ENCODE measurements around the gene PNMA8A. TPM values are rescaled to one million over a fixed set of nuclear protein-coding genes. Genes with fewer than 3 reads are reported as not detected.

PNMA8A gene, protein sequence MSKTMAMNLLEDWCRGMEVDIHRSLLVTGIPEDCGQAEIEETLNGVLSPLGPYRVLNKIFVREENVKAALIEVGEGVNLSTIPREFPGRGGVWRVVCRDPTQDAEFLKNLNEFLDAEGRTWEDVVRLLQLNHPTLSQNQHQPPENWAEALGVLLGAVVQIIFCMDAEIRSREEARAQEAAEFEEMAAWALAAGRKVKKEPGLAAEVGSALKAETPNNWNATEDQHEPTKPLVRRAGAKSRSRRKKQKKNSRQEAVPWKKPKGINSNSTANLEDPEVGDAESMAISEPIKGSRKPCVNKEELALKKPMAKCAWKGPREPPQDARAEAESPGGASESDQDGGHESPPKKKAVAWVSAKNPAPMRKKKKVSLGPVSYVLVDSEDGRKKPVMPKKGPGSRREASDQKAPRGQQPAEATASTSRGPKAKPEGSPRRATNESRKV
- total RNA-seq (under 1 TPM in 2 of 5 experiments, not detected in 3; 0.62 to 0.86 TPM), polyA plus RNA-seq (not detected), total RNA-seq (not detected)

DNA sequence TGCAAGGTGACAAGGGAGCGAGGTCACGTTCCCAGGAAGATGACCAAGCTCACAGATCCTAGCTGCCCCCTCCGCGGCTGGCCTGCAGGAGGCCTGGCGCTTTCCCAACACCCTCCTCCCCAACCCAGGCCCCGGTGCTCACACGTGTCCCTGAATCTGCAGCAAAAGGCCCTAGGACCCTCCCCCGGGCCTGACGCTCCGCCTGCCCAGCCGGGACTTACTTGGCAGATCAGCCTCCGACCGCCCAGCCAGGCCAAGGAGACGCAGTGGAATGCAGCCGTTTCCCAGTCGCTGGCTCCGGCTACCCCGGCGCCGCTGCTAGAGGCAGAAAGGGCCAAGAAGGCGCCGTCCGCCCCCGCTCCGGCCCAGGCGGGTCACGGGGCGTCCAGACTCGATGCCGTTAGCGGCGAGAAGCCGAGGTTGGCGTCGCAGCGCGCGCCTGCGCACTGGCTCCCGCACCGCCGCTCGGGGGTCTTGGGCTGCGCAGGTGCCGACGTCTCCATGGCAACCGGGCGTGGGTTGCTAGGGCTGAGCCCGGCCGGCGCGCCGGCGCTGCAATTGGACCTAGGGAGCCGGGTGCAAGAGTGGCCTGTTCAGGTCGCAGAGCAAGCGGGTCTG, at the start of gene PNMA8A:
PNMA8A (minus strand) TSS at position 448 of the 618 bp plus-strand sequence. CDS start 528 bp downstream, outside the sequence.
- ChIA-PET CTCF (no interaction called here), POLR2A (no interaction called here)
- intact Hi-C loops (cut with micrococcal nuclease) = no loop called here
- peaks cover 5 to 8% of the 10 kb centered on the region in 2 donors for H3K27me3 ChIP-seq (ENCODE audit: control insufficient read depth in 2 of 2, insufficient read depth in 2 of 2, low read length in 2 of 2)
- ATAC-seq (no peak), DNase-seq (no peak)
- Mint-ChIP-seq H3K9me3 (no peaks in the 10 kb centered on the region), H3K27ac (no peak within 1 kb of the TSS), H3K27me3 (peaks cover 36 to 62% (median 56%) of the 10 kb centered on the region in 5 donors), H3K36me3 (peaks cover 0 to 3% (median 0%) of the 10 kb centered on the region in 5 donors), H3K4me3 (peak within 1 kb of the TSS in 4 of 10 donors; percentile 12 to 57 (median 36)), H3K4me1 (peaks cover 0 to 6% (median 0%) of the 10 kb centered on the region in 7 donors)
- no peaks in the 10 kb centered on the region for H3K36me3 ChIP-seq (ENCODE audit: control insufficient read depth in 2 of 3, insufficient read depth in 3 of 3, low read length in 3 of 3)
- no peaks in the 10 kb centered on the region for H3K4me1 ChIP-seq (ENCODE audit: control insufficient read depth in 2 of 2, insufficient read depth in 2 of 2, low read length in 2 of 2)
- no peaks in the 10 kb centered on the region for H3K9me3 ChIP-seq (ENCODE audit: control insufficient read depth in 2 of 3, low read length in 3 of 3)
- no peak within 1 kb of the TSS for H3K27ac ChIP-seq (ENCODE audit: low read depth, low read length)
- no peak within 1 kb of the TSS for H3K4me3 ChIP-seq (ENCODE audit: low read length)

DNA sequence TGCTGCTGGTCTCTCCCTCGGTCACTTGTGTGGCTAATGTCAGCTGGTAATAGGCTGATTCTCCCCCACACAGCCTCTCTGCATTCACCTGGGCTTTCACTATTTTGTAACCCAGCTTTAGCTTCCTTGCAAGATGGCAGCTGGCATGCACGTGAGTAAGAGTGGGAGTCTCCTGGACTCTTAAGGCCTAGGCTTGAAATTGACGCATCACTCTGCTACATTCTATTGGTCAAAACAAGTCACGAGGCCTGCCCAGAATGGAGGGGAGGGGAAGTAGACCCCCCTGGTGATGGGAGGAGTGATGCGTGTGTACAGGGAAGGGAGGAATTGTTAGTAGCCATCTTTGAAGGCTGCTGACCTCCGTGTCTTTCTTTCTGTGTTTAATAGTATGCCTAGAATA, 49.3 kb upstream of the PNMA8A start:
- Histone ChIP-seq H3K4me1 (ENCODE audit: control insufficient read depth in 2 of 2, insufficient read depth in 2 of 2, low read length in 2 of 2) (peaks cover 9 to 60% of the 10 kb centered on the region in 2 donors), H3K4me3 (ENCODE audit: low read length) (no peak overlapping the region), H3K27me3 (ENCODE audit: control insufficient read depth in 2 of 2, insufficient read depth in 2 of 2, low read length in 2 of 2) (no peaks in the 10 kb centered on the region), H3K36me3 (ENCODE audit: control insufficient read depth in 2 of 3, insufficient read depth in 3 of 3, low read length in 3 of 3) (no peaks in the 10 kb centered on the region), H3K9me3 (ENCODE audit: control insufficient read depth in 2 of 3, low read length in 3 of 3) (no peaks in the 10 kb centered on the region), H3K27ac (ENCODE audit: low read depth, low read length) (peak overlapping the region; percentile 54)
- ChIA-PET CTCF (interaction anchor here (0.6 to 16.0 kb wide), 7 partner anchors 6 to 1310 kb away, joined by 3 to 241 read pairs (median 5); partner anchors contain the start of gene DACT3), POLR2A (interaction anchor here (1.1 to 3.4 kb wide), 4 partner anchors 9 to 80 kb away, joined by 3 to 16 read pairs (median 6); partner anchors contain the start of gene CALM3)
- H3K27ac Mint-ChIP-seq = peak overlapping the region in 8 of 9 donors; percentile 21 to 98 (median 79)
- ATAC-seq (no peak), DNase-seq (no peak)
- H3K4me1 Mint-ChIP-seq = peaks cover 21 to 93% (median 82%) of the 10 kb centered on the region in 7 donors
- peaks cover 0 to 24% (median 0%) of the 10 kb centered on the region in 5 donors for H3K36me3 Mint-ChIP-seq
- H3K9me3 Mint-ChIP-seq = peaks cover 0 to 11% (median 0%) of the 10 kb centered on the region in 11 donors
- intact Hi-C loops (cut with micrococcal nuclease) = loop anchor here (10.0 kb wide), 2 partner anchors 94 to 344 kb away; partner anchors contain the start of gene ARHGAP35 (in 1 of the 2)
- peak overlapping the region in 5 of 10 donors; percentile 29 to 66 (median 59) for H3K4me3 Mint-ChIP-seq
- peaks cover 0 to 3% (median 0%) of the 10 kb centered on the region in 5 donors for H3K27me3 Mint-ChIP-seq

DNA sequence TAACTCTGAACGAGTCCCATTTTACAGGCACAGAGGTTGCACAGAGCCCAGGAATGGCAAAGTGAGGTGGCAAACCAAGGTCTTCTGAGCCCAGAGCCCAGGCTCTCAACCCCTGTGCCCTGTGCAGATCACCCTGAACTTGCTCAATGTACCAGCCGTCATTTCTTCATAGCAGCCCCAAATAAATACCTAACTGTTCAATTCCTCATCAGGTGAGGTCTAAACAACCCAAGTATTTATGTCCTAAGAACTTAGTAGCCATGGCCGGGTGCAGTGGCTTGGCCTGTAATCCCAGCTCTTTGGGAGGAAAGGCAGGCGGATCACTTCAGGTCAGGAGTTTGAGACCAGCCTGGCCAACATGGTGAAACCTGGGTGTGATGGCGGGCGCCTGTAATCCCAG, 46.1 kb upstream of the PNMA8A start:
- peaks cover 0 to 2% (median 0%) of the 10 kb centered on the region in 5 donors for H3K36me3 Mint-ChIP-seq
- DNase-seq (no peak), ATAC-seq (no peak)
- Histone ChIP-seq H3K27me3 (ENCODE audit: control insufficient read depth in 2 of 2, insufficient read depth in 2 of 2, low read length in 2 of 2) (no peaks in the 10 kb centered on the region), H3K4me1 (ENCODE audit: control insufficient read depth in 2 of 2, insufficient read depth in 2 of 2, low read length in 2 of 2) (peaks cover 9 to 48% of the 10 kb centered on the region in 2 donors), H3K4me3 (ENCODE audit: low read length) (no peak overlapping the region), H3K36me3 (ENCODE audit: control insufficient read depth in 2 of 3, insufficient read depth in 3 of 3, low read length in 3 of 3) (no peaks in the 10 kb centered on the region), H3K9me3 (ENCODE audit: control insufficient read depth in 2 of 3, low read length in 3 of 3) (no peaks in the 10 kb centered on the region), H3K27ac (ENCODE audit: low read depth, low read length) (no peak overlapping the region)
- CTCF ChIA-PET = interaction anchor here (0.7 to 16.0 kb wide), 5 partner anchors 9 to 1816 kb away, joined by 6 to 241 read pairs (median 25); no protein-coding TSS in a partner anchor
- H3K4me3 Mint-ChIP-seq = peak overlapping the region in 1 of 10 donors; percentile 23
- peaks cover 0 to 12% (median 8%) of the 10 kb centered on the region in 5 donors for H3K27me3 Mint-ChIP-seq
- POLR2A ChIA-PET = interaction anchor here (0.7 to 1.8 kb wide), 3 partner anchors 12 to 144 kb away, joined by 3 to 4 read pairs (median 4); partner anchors contain the start of gene DACT3
- H3K27ac Mint-ChIP-seq = peak overlapping the region; percentile 21 to 98 (median 39)
- no peaks in the 10 kb centered on the region for H3K9me3 Mint-ChIP-seq
- intact Hi-C loops (cut with micrococcal nuclease) = no loop called here
- H3K4me1 Mint-ChIP-seq = peaks cover 14 to 71% (median 61%) of the 10 kb centered on the region in 7 donors

DNA sequence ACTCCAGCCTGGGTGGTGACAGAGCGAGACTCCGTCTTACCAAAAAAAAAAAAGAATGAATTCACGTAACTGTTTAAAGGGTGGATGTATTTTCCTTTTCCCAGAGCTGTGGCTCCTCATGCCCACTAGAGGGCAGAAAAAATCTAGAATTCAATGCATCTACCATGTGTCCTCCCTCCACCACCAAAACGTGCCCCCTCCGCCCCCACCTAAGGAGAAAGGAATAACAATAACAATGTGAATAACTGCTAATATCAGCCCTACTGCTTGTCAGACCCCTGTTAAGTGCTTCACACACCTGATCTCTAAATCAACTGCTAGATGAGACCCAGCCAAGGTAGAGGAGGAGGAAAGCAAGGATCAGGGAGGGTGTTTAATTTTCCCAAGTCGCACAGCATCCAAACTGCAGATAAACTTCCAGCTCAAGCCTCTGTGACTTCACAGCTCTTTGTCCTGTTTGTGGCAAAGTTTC, 44.6 kb upstream of the PNMA8A start:
- ChIA-PET CTCF (interaction anchor here (0.7 to 16.0 kb wide), 14 partner anchors 9 to 1071 kb away, joined by 3 to 241 read pairs (median 3); partner anchors contain the start of gene DACT3), POLR2A (interaction anchor here (0.5 to 1.7 kb wide), 10 partner anchors 9 to 332 kb away, joined by 3 to 5 read pairs (median 3); no protein-coding TSS in a partner anchor)
- intact Hi-C loops (cut with micrococcal nuclease) = loop anchor here (1.0 kb wide), 4 partner anchors 13 to 146 kb away; no protein-coding TSS in a partner anchor
- Mint-ChIP-seq H3K4me3 (peak overlapping the region in 4 of 10 donors; percentile 6 to 38 (median 32)), H3K36me3 (no peaks in the 10 kb centered on the region), H3K27ac (peak overlapping the region in 6 of 9 donors; percentile 43 to 98 (median 80)), H3K4me1 (peaks cover 13 to 56% (median 49%) of the 10 kb centered on the region in 7 donors), H3K9me3 (peaks cover 0 to 4% (median 0%) of the 10 kb centered on the region in 11 donors), H3K27me3 (peaks cover 0 to 24% (median 9%) of the 10 kb centered on the region in 5 donors)
- H3K27me3 ChIP-seq (ENCODE audit: control insufficient read depth in 2 of 2, insufficient read depth in 2 of 2, low read length in 2 of 2) = no peaks in the 10 kb centered on the region
- H3K4me1 ChIP-seq (ENCODE audit: control insufficient read depth in 2 of 2, insufficient read depth in 2 of 2, low read length in 2 of 2) = peaks cover 8 to 40% of the 10 kb centered on the region in 2 donors
- ATAC-seq = peak; percentile 73
- H3K4me3 ChIP-seq (ENCODE audit: low read length) = no peak overlapping the region
- H3K27ac ChIP-seq (ENCODE audit: low read depth, low read length) = no peak overlapping the region
- no peaks in the 10 kb centered on the region for H3K36me3 ChIP-seq (ENCODE audit: control insufficient read depth in 2 of 3, insufficient read depth in 3 of 3, low read length in 3 of 3)
- peak in 7 of 9 donors; percentile 34 to 63 (median 48) for DNase-seq
- H3K9me3 ChIP-seq (ENCODE audit: control insufficient read depth in 2 of 3, low read length in 3 of 3) = no peaks in the 10 kb centered on the region

DNA sequence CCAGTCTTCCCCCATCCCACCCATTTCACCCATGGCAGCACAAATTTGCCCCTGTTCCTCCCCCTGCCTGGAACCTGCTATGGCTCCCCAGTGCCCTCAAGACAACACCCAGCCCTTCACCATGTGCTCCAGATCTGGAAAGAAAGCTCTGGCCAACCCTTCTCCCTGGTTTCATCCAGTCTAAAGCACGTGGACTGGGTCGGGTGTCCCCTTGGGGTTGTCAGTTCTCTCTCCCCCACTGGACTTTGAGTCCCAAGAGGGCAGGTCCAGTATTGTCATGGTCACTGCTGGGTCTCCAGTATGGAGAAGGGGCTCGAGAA, 43.9 kb upstream of the PNMA8A start:
- ATAC-seq (no peak), DNase-seq (no peak)
- no peak overlapping the region for H3K4me3 ChIP-seq (ENCODE audit: low read length)
- H3K4me3 Mint-ChIP-seq = no peak overlapping the region
- H3K9me3 Mint-ChIP-seq = peaks cover 0 to 5% (median 0%) of the 10 kb centered on the region in 11 donors
- ChIA-PET CTCF (interaction anchor here (1.2 to 16.0 kb wide), 5 partner anchors 12 to 146 kb away, joined by 3 to 241 read pairs (median 25); partner anchors contain the start of gene DACT3), POLR2A (interaction anchor here (0.9 to 1.7 kb wide), 5 partner anchors 10 to 234 kb away, joined by 3 to 5 read pairs (median 3); no protein-coding TSS in a partner anchor)
- peaks cover 5 to 35% of the 10 kb centered on the region in 2 donors for H3K4me1 ChIP-seq (ENCODE audit: control insufficient read depth in 2 of 2, insufficient read depth in 2 of 2, low read length in 2 of 2)
- no peak overlapping the region for H3K27ac ChIP-seq (ENCODE audit: low read depth, low read length)
- intact Hi-C loops (cut with micrococcal nuclease) = loop anchor here in 1 of 2 donors (1.0 kb wide), 2 partner anchors 14 to 22 kb away; no protein-coding TSS in a partner anchor
- H3K36me3 ChIP-seq (ENCODE audit: control insufficient read depth in 2 of 3, insufficient read depth in 3 of 3, low read length in 3 of 3) = no peaks in the 10 kb centered on the region
- H3K9me3 ChIP-seq (ENCODE audit: control insufficient read depth in 2 of 3, low read length in 3 of 3) = no peaks in the 10 kb centered on the region
- peaks cover 0 to 25% (median 9%) of the 10 kb centered on the region in 5 donors for H3K27me3 Mint-ChIP-seq
- H3K27ac Mint-ChIP-seq = no peak overlapping the region
- no peaks in the 10 kb centered on the region for H3K36me3 Mint-ChIP-seq
- peaks cover 13 to 49% (median 42%) of the 10 kb centered on the region in 7 donors for H3K4me1 Mint-ChIP-seq
- H3K27me3 ChIP-seq (ENCODE audit: control insufficient read depth in 2 of 2, insufficient read depth in 2 of 2, low read length in 2 of 2) = no peaks in the 10 kb centered on the region

Data from naive thymus-derived CD4-positive, alpha-beta T cell (primary cell).